ENCODE data around the gene CLDN19. TPM values are rescaled to one million over a fixed set of nuclear protein-coding genes. Genes with fewer than 3 reads are reported as not detected.

The CLDN19 gene
- 23.2 TPM for total RNA-seq
- polyA plus RNA-seq (ENCODE audit: insufficient read depth, low read depth, low replicate concordance): 42.5 TPM
- long read RNA-seq, donor 1, transcript CLDN19-202 (4 exons, 1,586 nt): major isoform, 25 of 28 reads
- long read RNA-seq, donor 1, partial matches to known transcripts: 0 of 28 reads
- long read RNA-seq, donor 1, other reads (novel, unspliced or antisense): 0 of 28 reads
- long read RNA-seq, donor 2, transcript CLDN19-202 (4 exons, 1,586 nt): major isoform, 31 of 40 reads
- long read RNA-seq, donor 2, transcript CLDN19-201 (5 exons, 2,859 nt): minor isoform, 9 of 40 reads
- long read RNA-seq, donor 2, partial matches to known transcripts: 0 of 40 reads
- long read RNA-seq, donor 2, other reads (novel, unspliced or antisense): 0 of 40 reads
- long read RNA-seq, donor 3, transcript CLDN19-202 (4 exons, 1,586 nt): major isoform, 26 of 38 reads
- long read RNA-seq, donor 3, transcript CLDN19-201 (5 exons, 2,859 nt): minor isoform, 7 of 38 reads
- long read RNA-seq, donor 3, partial matches to known transcripts: 5 of 38 reads
- long read RNA-seq, donor 3, other reads (novel, unspliced or antisense): 0 of 38 reads
- long read RNA-seq, donor 4, transcript CLDN19-202 (4 exons, 1,586 nt): major isoform, 17 of 20 reads
- long read RNA-seq, donor 4, partial matches to known transcripts: 0 of 20 reads
- long read RNA-seq, donor 4, other reads (novel, unspliced or antisense): 0 of 20 reads
- long read RNA-seq, donor 5, partial matches to known transcripts: 0 of 5 reads
- long read RNA-seq, donor 5, other reads (novel, unspliced or antisense): 0 of 5 reads
- long read RNA-seq, donor 6, transcript CLDN19-201 (5 exons, 2,859 nt): major isoform, 6 of 12 reads
- long read RNA-seq, donor 6, transcript CLDN19-202 (4 exons, 1,586 nt): major isoform, 6 of 12 reads
- long read RNA-seq, donor 6, partial matches to known transcripts: 0 of 12 reads
- long read RNA-seq, donor 6, other reads (novel, unspliced or antisense): 0 of 12 reads
- long read RNA-seq, donor 7, transcript CLDN19-202 (4 exons, 1,586 nt): major isoform, 11 of 26 reads
- long read RNA-seq, donor 7, partial matches to known transcripts: 13 of 26 reads
- long read RNA-seq, donor 7, other reads (novel, unspliced or antisense): 0 of 26 reads
- long read RNA-seq, donor 8, transcript CLDN19-202 (4 exons, 1,586 nt): major isoform, 12 of 17 reads
- long read RNA-seq, donor 8, transcript CLDN19-201 (5 exons, 2,859 nt): minor isoform, 5 of 17 reads
- long read RNA-seq, donor 8, partial matches to known transcripts: 0 of 17 reads
- long read RNA-seq, donor 8, other reads (novel, unspliced or antisense): 0 of 17 reads
- long read RNA-seq, donor 9, transcript CLDN19-202 (4 exons, 1,586 nt): major isoform, 8 of 9 reads
- long read RNA-seq, donor 9, partial matches to known transcripts: 0 of 9 reads
- long read RNA-seq, donor 9, other reads (novel, unspliced or antisense): 0 of 9 reads
- long read RNA-seq, donor 10, transcript CLDN19-202 (4 exons, 1,586 nt): major isoform, 16 of 20 reads
- long read RNA-seq, donor 10, partial matches to known transcripts: 0 of 20 reads
- long read RNA-seq, donor 10, other reads (novel, unspliced or antisense): 0 of 20 reads

DNA sequence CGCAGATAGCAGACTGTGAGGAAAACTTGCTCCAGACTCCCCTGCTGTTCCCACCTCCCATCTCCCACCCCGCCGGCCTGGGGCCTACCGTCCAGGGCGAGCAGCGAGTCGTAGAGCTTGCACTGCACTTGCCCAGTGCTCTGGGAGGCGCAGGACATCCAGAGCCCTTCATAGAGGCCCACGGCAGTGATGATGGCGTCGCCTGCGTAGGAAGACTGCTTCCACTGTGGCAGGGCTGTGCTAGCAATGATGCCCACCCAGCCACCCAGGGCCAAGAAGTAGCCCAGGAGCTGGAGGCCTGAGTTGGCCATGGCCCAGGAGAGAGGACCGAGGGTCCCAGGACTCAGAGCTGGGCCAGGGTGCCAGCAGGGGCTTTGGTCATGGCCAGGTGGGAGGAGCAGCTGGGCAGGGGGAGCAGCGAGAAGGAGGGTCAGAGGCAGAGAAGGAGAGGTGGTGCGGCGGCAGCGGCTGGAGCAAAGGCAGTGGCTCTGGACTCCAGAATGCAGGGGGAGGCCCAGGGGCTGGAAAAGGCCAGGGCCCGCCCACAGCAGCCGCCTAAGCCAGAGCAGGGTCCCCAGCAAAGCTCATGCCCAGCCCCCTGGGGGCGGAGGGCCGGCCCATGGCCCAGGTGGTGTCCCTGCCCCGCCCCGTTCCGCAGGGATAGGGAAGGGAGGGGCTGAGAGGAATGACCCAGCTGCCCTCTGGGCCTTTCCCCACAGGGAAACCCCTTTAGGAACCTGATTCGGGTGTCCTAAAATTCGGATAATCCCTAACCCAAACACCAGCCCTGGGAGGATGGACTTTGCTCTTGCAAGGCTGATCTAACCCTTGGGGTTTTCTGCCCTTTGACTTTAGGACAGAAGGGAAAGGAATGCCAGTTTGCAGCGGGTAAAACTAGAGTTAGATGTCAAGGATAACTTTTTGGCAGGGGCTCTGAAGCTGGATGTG is at the start of gene CLDN19:
CLDN19 (minus strand) TSS at position 484 of the 948 bp plus-strand sequence; CDS start at position 311, 173 bp downstream.
- peak within 1 kb of the TSS in 1 of 2 donors; percentile 27 for H3K27ac ChIP-seq (ENCODE audit: low read depth in 2 of 2, low read length in 2 of 2)
- peaks cover 0 to 8% (median 3%) of the 10 kb centered on the region in 3 donors for H3K4me1 ChIP-seq (ENCODE audit: control insufficient read depth in 2 of 3, insufficient read depth in 2 of 3, low read depth in 1 of 3, low read length in 3 of 3)
- intact Hi-C loops (cut with DNase I): loop anchor here (10.0 kb wide), 1 partner anchor 155 kb away; no protein-coding TSS in a partner anchor
- DNase-seq (peak; percentile 85 to 88 (median 86)), FAIRE-seq (no peak)
- no peaks in the 10 kb centered on the region for H3K27me3 ChIP-seq (ENCODE audit: control insufficient read depth, insufficient read depth, low read length)
- TF ChIP-seq CTCF (IDR thresholded peaks at IDR 0.05; ENCODE audit: borderline replicate concordance, extremely low read depth, insufficient read depth): no peak
- peak within 1 kb of the TSS in 2 of 3 donors; percentile 12 to 19 for H3K9ac ChIP-seq (ENCODE audit: low read length in 3 of 3)
- H3K36me3 ChIP-seq (ENCODE audit: control insufficient read depth in 2 of 3, insufficient read depth in 3 of 3, low read length in 3 of 3): peaks cover 0 to 3% (median 0%) of the 10 kb centered on the region in 3 donors
- peak within 1 kb of the TSS; percentile 27 to 57 (median 40) for H3K4me3 ChIP-seq (ENCODE audit: low read length in 3 of 3)
- no peaks in the 10 kb centered on the region for H3K9me3 ChIP-seq (ENCODE audit: control insufficient read depth in 2 of 3, insufficient read depth in 1 of 3, low read length in 3 of 3)

DNA sequence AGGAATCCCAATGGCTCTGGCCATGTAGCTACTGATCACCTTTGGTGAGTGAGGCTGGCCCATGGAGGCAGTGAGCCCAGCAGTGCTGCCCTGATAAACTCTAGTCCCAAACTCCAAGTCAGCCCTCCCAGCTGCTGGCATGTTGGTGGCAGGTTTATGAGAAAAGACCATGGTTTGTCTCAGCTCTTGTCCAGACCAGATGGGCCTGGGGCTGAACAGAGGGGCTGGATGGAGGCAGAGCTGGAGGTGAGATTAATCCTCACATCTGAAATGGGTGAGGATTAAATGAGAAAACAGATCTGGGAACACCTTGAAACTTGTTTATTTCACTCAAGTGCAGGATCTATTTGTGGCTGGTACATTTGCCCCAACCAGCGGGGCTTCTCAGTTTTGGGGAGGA is 48.0 kb upstream of the CLDN19 start:
- TF ChIP-seq CTCF (IDR thresholded peaks at IDR 0.05; ENCODE audit: borderline replicate concordance, extremely low read depth, insufficient read depth): no peak
- Histone ChIP-seq H3K27ac (ENCODE audit: low read depth in 2 of 2, low read length in 2 of 2) (no peak overlapping the region), H3K27me3 (ENCODE audit: control insufficient read depth, insufficient read depth, low read length) (no peaks in the 10 kb centered on the region), H3K4me3 (ENCODE audit: low read length in 3 of 3) (no peak overlapping the region), H3K9me3 (ENCODE audit: control insufficient read depth in 2 of 3, insufficient read depth in 1 of 3, low read length in 3 of 3) (no peaks in the 10 kb centered on the region), H3K4me1 (ENCODE audit: control insufficient read depth in 2 of 3, insufficient read depth in 2 of 3, low read depth in 1 of 3, low read length in 3 of 3) (peaks cover 0 to 8% (median 3%) of the 10 kb centered on the region in 3 donors), H3K36me3 (ENCODE audit: control insufficient read depth in 2 of 3, insufficient read depth in 3 of 3, low read length in 3 of 3) (peaks cover 0 to 1% (median 0%) of the 10 kb centered on the region in 3 donors), H3K9ac (ENCODE audit: low read length in 3 of 3) (no peak overlapping the region)
- DNase-seq (no peak), FAIRE-seq (no peak)
- intact Hi-C loops (cut with DNase I): no loop called here
